Limb (tissue), 2 donors: ENCODE data around the gene LMX1A.

ENCODE experiments used
- DNase-seq, 2 donors: peaks; one replicate each; pipeline ENCODE4 v3.0.0-alpha.2; 2016; ENCODE audit errors: extremely low spot score in 2 of 2

Gene LMX1A

DNA sequence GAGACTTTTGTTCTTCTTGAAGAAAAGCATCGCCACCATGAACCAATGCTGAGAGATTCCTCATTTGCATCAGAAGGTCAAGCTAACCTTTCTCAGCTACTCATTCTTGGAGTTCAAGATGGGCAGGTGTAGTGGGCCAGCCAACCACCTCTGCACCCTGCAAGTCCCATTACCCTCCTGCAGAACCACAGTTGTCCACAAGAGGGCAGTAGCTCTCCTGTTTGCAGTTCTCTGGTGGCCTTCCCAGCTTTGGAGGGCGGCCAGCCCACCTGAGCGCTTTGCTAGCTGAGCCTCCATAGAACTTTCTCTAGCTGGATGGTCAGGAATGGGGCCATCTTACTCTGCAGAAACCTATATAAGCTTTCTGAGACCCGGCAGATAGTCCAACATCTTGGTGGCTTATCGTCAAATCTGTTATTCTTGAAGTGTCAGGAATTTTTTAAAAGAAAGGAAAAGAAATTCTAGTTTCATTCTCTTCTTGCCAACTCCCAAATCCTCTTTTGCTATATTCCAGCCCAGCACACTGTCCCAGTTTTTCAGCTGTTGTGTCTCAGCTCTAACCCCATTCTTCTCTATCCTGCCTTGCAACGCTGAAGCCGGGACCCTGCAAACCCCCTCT is 11.0 kb upstream of the LMX1A start:
- peak in 1 of 2 donors; percentile 84 for DNase-seq

GRCh38 chr1:165365341-165365740 is 8.8 kb upstream of the LMX1A start:
- DNase-seq: no peak

- peak in 1 of 2 donors; percentile 56 for DNase-seq
Measured at GRCh38 chr1:165364568-165365133, 8.1 kb upstream of the LMX1A start.

DNA sequence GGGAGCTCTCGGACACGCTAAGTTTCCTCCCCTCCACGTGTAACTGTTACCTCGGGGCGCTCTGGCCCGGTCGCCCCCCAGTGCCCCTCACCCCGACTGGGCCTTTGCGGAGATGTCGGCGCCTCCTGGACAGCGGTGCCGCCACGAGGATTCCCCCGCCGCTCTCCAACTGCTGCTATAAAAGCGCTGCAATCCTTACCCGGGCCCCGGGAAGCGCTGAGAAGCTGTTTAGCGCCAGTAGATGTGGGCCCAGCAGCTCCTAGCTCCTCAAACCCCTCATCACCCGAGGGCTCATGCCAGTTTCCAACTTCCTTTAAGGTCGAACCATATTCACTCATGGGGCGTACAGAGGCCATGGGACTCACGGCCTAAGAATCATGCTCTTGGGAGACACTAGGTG is 361 bp upstream of the LMX1A start:
- peak in 1 of 2 donors; percentile 53 for DNase-seq

DNA sequence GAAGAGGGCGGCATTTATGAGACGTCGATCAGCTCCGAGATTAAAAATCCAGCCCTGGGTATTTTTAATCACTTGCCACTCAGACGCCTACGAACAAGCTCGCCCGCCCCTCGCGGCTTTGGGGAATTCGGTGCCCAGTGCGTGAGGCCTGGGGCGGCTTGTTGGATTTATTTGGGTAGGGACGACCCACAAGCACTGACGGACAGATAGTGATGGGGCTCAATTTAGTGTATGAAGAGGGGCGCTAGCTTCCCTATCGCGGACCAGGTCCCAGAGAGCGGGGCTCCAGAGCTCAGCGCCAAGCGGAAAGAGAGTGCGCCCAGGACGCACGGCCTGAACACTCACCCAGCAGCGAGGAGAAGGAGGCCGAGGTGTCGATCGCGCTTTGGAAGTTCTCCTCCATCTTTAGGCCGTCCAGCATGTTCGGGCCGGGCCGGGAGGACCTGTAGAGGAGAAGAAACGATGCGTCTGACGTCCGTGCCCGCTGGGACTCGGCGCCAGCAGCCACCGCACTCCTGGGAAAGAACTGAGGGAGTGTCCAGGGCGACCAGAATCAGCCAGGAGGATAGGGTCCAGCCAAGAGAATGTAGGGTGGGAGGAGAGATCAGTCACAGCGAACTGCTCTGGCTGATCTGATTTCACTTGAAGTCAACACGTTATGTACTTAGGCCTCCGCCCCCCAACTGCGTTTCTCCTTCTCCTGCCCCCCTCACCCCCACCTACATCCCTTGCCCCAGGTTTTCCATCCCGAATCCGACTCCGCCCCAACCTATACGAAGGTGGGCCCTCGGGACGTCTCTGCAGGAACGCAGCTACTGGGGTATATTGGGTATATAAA is 1.2 kb downstream of the LMX1A start:
- peak in 1 of 2 donors; percentile 42 for DNase-seq

DNA sequence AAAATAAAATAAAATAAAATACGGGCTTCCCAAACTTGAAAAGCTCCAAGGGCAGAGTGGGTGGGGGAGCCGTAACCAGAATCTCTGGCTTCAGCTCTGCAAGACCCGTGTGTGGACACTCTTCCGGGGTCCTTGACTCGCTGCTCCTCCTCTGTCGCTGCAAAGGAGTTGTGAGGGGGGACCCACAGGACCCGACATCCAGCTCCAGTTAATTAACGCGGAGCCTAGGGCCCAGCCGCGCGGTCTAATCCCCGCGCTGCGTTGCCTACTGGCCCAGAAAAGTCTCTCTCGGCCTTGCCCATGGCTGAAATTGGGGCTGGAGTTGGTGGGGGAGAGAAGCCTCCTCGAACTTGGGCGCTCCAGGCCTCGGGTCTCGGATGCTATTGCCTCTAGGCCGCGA is 1.8 kb downstream of the LMX1A start:
- DNase-seq: peak in 1 of 2 donors; percentile 45

DNA sequence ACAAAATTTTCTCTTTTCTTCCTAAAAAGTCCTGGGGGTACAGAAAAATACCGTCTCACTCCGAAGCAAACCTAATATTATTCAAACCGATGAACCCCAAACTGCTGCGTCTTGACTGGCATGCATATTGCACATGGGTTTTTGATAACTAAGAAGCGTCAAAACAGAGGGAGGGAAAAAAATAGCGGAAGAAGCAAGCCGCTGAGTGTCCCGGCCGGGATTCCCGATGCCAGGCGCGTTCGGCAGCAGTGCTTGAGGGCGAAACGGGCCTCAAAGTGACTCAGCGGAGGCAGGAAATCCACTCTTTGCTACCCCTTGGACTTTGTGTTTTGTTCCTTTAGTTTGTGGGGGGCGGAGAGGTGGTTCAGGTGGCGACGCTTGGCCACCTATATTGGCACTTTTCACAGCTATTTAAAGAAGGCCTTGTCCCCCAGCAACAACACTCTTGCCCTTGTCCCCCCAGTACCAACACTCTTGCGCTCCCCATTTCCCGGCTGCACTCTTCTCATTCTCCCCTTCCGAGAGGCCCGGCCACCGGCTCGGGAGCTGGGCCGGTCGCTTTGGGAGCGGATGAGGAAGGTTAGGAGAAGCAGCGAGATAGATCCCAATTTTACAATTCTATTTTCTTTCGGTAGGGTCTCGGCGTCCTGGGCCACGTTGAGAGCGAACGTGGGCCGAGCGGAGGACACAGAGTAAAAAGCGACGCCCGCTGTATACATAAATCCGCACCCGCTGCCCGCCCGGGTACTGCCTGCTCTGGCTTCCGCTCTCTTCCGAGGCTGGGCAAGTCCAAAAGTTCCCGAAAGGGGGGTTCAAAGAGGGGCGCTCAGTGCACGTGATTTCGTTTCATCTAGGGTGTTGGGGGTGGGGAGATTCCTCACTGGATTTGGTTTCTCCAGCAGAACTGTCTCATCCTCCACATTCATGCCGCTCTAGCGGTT is 2.5 kb downstream of the LMX1A start:
- DNase-seq: peak in 1 of 2 donors; percentile 56

DNA sequence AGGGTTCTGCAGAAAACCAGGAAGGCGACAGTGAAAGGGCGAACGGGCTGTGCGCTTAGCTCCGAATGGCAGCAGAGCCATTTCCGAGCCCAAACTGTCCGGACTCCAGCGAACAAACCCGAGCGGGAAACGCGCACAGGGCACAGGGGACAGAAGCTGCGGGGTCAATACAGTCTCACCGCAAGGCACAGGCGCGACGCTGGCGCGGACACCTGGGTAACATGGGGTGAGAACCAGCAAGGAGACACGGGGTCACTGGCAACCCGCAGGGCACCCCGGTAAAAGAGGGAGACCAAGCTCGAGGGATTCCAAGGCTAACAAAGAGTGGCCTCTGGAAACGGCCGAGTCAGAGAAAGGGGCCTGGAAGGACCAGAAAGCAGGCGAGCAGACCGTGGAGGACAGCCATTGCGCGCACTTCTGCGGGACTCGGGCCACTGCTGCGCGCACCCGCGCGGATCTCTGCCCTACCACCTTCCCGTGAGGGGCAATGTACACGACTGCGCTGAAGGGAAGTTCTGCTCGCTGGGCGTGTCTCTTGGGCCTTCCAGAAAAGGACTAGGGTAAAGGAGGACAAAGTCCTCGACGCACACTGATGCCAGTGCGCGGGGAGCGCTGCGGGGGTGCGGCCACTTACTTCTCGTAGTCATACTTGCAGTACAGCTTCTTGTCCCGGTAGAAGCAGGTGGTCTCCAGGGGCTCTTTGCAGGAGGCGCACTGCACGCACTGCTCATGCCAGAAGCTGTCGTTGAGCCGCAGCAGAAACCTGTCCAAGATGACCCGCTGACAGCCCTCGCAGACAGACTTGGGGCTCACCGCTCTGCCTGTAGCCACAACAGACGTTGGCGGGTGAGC is 3.8 kb downstream of the LMX1A start:
- peak in 1 of 2 donors; percentile 62 for DNase-seq

DNA sequence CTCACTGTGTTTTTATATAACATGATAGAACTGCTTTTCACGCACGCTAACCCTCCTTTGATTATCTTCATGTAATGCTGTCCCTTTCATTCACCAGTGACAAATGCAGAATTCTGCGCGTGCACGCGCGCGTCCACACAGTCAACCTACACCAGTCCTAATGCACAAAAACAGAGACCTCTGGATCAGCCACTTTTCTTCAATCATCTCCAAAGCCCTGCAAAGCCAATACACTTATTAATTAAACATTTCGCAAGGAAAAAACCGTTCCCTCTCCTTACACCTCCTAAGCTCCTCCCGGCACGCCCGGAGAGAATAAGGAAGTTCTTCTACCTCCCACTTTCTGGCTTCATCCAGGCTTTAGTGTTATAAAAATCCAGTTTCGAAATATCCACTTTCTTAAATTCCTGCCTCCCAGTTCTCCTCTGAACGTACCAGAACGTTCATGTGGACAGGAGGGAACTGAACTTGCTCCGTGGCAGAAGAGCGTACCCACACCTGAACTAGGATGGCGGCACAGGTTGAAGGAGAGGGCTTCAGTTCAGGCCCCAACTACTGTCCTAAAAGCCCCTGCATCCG is 4.6 kb downstream of the LMX1A start:
- peak in 1 of 2 donors; percentile 53 for DNase-seq

- no peak for DNase-seq
Measured at GRCh38 chr1:165350840-165351239, 5.7 kb downstream of the LMX1A start.

- DNase-seq: no peak
Measured at GRCh38 chr1:165345502-165345901, 11.0 kb downstream of the LMX1A start.

DNA sequence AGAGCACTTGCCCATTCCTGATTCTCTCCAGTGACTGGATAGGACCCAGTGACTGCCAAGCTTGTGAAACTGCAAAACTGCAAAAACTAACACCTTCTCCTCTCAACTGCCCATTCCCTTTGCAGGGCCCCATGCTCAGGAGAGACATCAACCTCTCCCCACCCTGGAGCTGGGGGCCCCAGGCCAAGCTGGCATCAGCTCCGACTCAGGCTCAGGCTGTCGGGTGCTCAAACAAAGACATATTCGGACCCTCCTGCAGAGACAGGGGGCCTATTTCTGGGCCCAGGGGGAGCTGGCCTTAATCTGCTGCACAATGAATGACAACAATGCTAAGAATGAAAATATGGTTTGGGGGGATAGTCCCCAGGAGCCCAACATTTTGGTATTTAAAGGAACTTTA is 11.8 kb downstream of the LMX1A start:
- DNase-seq: no peak

GRCh38 chr1:165344198-165344597 is 12.3 kb downstream of the LMX1A start:
- DNase-seq: no peak

DNA sequence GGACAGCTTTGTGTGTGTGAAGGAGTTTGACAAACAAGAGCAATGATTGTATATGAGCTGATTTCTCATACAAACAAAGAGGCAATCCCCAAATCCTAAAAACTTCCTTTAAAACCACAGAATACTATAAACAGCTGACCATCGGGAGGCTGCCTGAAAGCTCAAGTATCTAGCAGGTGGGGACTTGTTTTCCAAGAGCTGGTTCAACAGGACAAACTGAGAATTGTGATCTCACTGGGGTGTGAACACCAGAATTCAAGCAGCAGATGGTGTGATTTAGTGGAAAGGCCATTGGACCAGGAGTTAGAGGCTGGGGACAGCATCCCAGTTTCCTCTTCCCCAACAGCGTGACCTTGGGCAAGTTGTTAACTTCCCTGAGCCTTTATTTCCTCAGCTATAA is 13.9 kb downstream of the LMX1A start:
- peak in 1 of 2 donors; percentile 34 for DNase-seq

- peak in 1 of 2 donors; percentile 48 for DNase-seq
Measured at GRCh38 chr1:165342168-165342567, 14.3 kb downstream of the LMX1A start.

DNA sequence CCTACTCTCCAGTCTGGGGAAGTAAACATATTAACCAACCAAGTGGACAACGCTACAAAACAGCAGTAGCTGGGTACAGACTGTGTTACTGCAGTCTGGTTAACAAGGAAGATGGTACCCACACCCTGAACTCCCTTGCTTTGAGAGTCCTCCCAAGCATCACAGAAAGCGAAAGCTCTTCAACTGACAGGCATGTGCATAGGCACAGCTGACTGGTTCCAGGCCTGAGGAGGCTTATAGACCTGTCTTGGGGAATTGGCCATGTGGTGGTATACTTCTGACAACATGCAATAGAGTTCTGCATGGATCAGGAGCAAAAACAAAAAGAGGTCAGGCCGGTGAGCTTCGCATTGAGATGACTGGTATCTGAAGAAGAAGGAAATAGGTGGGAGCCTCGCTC is 17.4 kb downstream of the LMX1A start:
- no peak for DNase-seq

GRCh38 chr1:165330483-165330882 is 26.0 kb downstream of the LMX1A start:
- no peak for DNase-seq

- DNase-seq: no peak
Measured at GRCh38 chr1:165329104-165329503, 27.4 kb downstream of the LMX1A start.

GRCh38 chr1:165328136-165328535 is 28.4 kb downstream of the LMX1A start:
- no peak for DNase-seq

- no peak for DNase-seq
Measured at GRCh38 chr1:165327538-165327937, 29.0 kb downstream of the LMX1A start.
